K562 treated with DMSO at 1 percent for 48 hours (cell line): Measurements from ENCODE around the gene RTP5. TPM values are rescaled to one million over a fixed set of nuclear protein-coding genes. Genes with fewer than 3 reads are reported as not detected.

Experiments
- total RNA-seq: library from RNA; unstranded; fragments of 300-600 nt; gene quantifications from 2 replicates; pipeline ENCODE4 v1.2.3, GENCODE V29; 2022; ENCODE audit warnings: low replicate concordance; ENCODE audit errors: extremely low read depth

RTP5 gene
- total RNA-seq = not detected in 2 replicates

DNA sequence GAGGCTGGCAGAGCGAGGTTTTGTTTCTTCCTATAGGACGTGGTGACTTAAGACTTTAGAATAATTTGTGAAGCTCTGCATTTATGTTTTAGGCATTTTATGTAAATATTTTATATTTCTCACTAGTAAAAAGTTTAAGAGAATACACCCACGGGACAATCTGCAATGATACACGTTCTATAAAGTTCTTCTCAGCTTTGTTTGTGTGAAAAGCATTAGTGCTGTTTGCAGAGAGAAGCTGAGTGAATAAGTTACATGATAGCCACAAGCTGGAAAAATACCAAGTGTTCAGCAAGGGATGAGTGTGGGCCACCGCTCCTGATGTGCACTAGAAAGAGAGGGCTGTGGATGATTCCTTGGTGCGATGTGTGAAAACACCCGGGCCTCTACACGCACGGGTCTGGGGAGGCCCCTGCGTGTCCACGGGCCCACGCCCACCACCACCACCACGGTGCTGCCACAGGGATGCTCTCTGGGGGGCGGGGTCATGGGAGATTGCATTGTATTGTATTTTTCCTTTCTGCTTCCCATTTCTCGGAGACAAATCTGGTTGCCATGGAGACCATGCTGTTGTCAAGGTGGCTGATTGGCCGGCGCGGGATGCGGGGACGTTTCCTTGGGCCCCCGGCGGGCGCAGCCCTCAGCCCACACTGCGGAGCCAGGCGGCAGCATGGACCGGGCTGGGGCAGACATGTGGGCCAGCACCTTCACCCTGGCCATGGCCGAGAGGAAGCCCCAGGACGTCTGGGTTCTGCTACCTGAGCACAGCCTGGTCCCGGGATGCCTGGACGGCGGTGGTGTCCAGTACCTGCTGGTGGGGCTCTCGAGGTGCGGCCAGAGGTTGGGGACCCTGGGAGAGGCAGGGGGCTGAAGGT is at the start of gene RTP5:
Gene RTP5 (plus strand): TSS at position 643 of the 875 bp plus-strand sequence. CDS start 28 bp downstream, at position 671.

DNA sequence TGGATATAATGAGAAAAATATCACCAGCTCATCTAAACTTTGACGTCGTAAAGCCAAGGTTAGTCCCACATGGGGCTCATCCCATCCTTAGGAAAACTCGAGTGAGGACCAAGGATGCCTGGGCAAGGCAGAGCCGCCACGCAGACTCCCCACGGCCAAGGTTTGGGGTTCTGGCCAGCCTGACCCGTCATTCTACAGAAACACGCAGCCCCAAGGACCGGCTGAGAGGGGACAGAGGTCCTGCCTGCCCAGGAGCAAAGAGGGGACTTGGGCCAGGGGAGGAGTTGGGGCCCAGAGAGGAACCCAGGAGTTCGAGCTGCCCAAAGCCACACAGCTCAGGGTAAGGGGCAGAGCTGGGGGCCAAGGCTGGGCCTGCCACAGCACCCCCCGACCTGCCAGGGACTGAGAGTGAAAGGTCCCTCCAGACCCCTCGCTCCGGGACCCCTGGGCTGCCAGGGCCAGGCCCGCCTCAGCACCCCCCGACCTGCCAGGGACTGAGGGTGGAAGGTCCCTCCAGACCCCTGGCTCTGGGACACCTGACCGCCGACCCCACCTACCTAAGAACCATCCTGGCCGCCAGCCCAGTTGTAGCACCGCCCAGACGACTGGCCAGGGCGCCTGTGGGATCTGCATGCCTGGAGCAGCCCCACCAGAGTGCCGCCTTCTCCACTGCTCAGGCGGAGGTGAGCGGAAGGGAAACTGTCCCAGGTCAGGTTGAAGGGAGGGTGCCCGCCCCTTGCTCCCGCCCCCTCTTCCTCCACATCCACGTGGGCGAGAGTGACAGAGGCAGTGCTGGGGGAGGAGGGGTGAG is 11.1 kb upstream of the RTP5 start, which contains the start of gene PDCD1:
Gene PDCD1 (minus strand): TSS at position 689 of the 811 bp plus-strand sequence. CDS start 56 bp downstream, at position 633.

Other genes starting within 250 kb of the RTP5 start
- gene THAP4, start 232.6 kb upstream of the RTP5 start, total RNA-seq = 613 TPM in 1 of 2 replicates, not detected in the other
- not detected in 2 replicates for gene ATG4B, start 232.0 kb upstream of the RTP5 start, total RNA-seq
- not detected in 2 replicates for gene DTYMK, start 182.9 kb upstream of the RTP5 start, total RNA-seq
- gene ING5, start 167.7 kb upstream of the RTP5 start, total RNA-seq = not detected in 2 replicates
- not detected in 2 replicates for gene D2HGDH, start 135.1 kb upstream of the RTP5 start, total RNA-seq
- not detected in 2 replicates for gene GAL3ST2, start 92.9 kb upstream of the RTP5 start, total RNA-seq
- not detected in 2 replicates for gene NEU4, start 60.5 kb upstream of the RTP5 start, total RNA-seq
- not detected in 2 replicates for gene PDCD1, start 10.8 kb upstream of the RTP5 start, total RNA-seq